Skeletal muscle cell (primary cell): ENCODE results near the gene SLCO6A1.
"Not testable (repeated sequence)": the region's sequence is repeated elsewhere in the genome, so short reads cannot be mapped to it uniquely, and the experiment has no call there.

Experiments used
- DNase-seq: peaks from one replicate; pipeline ENCODE4 v3.0.0-alpha.2; 2010; ENCODE audit warnings: low read depth
- H3K4me3 ChIP-seq: 2 replicates; pipeline ENCODE4 v1.5.1; 2011; ENCODE audit warnings: low read depth, mild to moderate bottlenecking, control low read depth, low read length, moderate library complexity

SLCO6A1 gene

DNA sequence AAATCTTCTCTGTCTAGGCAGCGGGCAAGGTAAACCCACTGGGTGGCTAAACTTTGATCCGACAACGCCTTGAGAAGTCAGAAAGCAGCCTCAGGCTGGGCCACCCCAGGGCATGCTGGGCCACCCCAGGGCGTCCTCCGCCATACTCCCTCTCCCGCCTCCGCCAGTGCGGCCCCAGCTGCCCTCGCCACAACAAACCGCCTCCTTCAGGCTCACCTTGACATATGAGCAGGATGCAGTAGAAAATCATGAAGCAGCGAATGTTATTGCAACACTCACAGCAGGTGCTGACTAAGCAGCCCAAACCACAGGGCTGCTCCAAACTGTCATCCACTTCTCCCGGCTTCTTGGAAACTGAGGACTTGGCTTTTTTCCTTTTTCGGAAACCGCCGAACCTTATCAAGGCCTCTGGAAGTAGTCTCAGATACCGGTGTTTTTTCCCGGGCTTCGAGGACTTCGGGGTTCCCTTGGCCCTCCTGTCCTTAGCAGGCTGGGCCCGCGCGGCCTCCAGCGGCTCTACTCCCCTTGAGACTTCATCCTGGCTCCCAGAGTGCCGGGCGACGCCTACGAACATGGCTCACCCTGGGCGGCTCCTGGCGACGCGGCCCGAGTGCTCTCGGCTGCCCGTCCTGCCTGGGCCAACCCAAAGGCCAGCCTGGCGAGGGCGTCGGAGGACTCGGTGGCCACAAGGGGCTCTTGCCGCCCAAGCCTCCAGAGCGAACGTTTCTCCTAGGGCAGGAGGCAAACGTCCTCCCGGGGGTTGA is at the start of gene SLCO6A1:
Gene SLCO6A1 (minus strand): TSS at position 731 of the 764 bp plus-strand sequence. CDS start 157 bp downstream, at position 574.
- DNase-seq, result no peak
- H3K4me3 ChIP-seq, result no peak within 1 kb of the TSS

- no peak overlapping the region for H3K4me3 ChIP-seq
- no peak for DNase-seq
Observed at GRCh38 chr5:102547141-102548035, 48.6 kb upstream of the SLCO6A1 start.

- DNase-seq, result no peak
- no peak overlapping the region for H3K4me3 ChIP-seq
Observed at GRCh38 chr5:102545175-102545574, 46.4 kb upstream of the SLCO6A1 start.

DNA sequence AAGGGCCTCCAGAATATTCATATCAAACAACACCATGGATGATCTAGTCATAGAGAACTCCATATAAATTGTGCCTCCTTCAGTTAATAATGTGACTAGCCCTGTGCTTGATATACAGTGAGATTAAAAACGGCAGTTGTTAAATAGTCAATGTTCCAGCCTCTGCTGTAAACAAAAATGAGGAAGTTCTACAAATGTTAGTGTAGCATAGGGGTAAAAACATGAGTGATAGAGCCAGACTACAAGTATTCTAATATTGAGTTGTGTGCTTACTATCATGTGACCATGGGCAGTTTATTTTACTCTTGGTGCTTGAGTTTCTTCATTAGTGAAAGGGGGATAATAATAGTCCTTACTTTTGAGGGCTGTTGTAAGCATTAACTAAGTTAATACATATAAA is 43.3 kb upstream of the SLCO6A1 start:
- H3K4me3 ChIP-seq, result no peak overlapping the region
- DNase-seq, result no peak

GRCh38 chr5:102539996-102540728 is 41.4 kb upstream of the SLCO6A1 start:
- DNase-seq, result no peak

DNA sequence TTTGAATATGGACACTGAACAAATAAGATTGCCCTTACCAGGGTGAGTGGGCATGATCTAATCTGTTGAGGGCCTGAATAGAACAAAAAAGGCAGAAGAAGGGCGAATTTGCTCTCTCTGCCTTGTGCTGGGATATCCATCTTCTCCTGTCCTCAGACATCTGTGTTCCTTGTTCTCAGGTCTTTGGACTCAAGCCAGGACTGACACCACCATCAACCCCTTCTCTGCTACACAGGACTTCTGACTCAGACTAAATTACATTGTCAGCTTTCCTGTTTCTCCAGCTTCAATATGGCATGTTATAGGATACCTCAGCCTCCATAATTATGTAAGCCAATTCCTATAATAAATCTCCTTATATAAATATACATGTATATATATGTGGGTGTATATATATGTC is 40.8 kb upstream of the SLCO6A1 start:
- H3K4me3 ChIP-seq, result no peak overlapping the region
- DNase-seq, result peak; percentile 34

More at GRCh38 chr5:102539996-102540728, 41.4 kb upstream of the SLCO6A1 start:
- H3K4me3 ChIP-seq, result no peak overlapping the region

DNA sequence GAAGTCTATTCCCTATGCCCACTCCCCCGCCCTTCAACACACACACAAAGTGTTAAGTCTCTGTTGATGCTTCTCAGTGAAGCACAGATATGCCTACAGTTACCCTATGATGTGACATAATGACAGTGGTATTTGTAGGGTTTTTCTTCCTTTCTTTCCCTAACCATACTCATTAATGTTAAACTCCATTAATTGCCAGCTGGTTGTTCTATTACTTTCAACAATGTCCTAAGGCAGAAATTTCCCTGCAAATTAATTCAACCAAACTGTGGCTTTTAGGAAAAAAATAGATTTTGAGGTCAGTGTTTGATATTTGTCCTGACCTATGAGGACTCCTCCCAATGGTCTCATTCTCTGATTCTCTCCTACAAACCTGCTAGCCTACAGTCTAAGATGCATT is 38.2 kb upstream of the SLCO6A1 start:
- H3K4me3 ChIP-seq, result no peak overlapping the region
- no peak for DNase-seq

DNA sequence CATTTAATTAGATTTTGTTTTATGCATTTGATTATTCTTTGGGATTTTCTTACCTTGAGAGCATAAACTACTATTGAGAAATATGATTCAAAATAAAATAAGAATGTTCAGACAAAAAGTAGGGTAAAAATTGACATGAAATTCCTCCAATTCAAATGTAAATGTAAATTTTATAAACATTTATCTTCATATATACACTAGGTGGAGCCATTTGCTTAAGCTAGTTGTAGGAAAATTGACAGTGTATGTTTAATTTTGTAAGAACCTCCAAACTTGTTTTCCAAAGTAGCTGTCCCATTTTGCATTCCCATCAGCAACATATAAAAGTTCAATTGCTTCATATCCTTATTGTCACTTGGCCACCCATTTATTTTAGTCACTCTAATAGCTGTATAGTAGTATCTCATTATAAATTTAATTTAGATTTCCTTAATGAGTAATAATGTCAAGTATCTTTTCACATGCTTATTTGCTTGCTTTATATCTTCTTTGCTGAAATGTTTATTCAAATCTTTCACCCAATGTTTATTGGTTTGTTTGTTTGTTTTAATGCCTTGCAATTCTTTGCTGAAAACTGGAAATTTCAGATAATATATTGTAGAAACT is 37.6 kb upstream of the SLCO6A1 start:
- DNase-seq, result no peak
- no peak overlapping the region for H3K4me3 ChIP-seq

GRCh38 chr5:102532123-102532522 is 33.3 kb upstream of the SLCO6A1 start:
- no peak overlapping the region for H3K4me3 ChIP-seq
- DNase-seq, result peak; percentile 80

DNA sequence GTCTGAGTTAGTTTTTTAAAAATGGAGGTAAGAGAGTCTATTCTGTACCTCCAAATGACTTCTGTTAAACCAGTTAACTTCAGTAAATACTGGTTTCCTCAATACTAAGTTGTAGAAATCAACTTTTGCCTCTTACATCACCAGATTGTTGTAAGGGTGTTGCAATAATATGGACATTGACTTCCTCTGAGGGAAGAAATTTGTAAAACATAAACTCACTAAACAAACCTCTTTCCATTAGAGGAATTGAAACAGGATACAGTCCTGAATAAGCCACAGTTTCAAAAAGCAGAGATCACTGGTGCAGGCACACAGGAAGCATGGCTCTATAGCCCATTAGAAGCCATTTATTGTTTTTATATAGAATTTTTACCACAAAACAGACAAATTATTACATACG is 32.7 kb upstream of the SLCO6A1 start:
- DNase-seq, result peak; percentile 50
- no peak overlapping the region for H3K4me3 ChIP-seq

GRCh38 chr5:102529447-102529846 is 30.6 kb upstream of the SLCO6A1 start:
- DNase-seq, result no peak
- H3K4me3 ChIP-seq, result peak overlapping the region; percentile 4

DNA sequence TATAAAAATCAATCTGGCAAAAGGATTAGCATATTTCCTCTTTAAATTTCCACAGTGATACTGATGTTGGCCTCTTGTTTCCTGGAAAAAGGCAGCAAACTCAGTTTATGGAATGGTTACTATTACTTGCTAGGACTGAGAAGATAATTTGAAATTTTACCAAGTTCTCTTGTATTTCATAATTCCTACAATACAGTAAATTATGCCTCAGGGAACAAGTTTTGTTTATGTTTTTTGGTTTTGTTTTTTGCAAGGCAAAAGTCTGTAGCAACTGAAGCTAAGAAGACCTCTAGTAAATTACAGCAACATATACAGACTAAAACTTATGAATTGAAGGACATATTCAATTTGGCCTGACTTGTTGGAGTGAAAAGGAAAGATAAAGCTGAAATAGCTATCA is 30.2 kb upstream of the SLCO6A1 start:
- no peak for DNase-seq
- H3K4me3 ChIP-seq, result peak overlapping the region; percentile 4

DNA sequence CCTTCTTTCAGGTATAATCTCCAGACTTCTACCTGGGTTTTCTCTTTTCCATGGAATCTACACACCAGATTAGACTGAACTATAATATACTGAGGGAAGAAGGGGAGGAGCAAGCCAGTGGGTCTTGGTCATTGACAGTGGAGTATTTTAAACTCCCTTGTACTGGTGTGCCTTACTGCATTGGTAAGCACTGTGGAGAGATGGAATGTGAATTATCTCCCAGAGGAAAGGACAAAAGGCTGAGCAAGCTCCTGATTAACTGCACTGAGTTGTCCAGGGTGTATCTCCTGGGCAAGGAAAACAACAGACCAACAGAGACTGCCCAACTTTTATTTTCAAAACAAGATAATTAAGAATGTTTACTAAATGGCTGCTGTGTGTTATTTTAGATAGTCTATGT is 29.8 kb upstream of the SLCO6A1 start:
- DNase-seq, result no peak
- H3K4me3 ChIP-seq, result no peak overlapping the region

DNA sequence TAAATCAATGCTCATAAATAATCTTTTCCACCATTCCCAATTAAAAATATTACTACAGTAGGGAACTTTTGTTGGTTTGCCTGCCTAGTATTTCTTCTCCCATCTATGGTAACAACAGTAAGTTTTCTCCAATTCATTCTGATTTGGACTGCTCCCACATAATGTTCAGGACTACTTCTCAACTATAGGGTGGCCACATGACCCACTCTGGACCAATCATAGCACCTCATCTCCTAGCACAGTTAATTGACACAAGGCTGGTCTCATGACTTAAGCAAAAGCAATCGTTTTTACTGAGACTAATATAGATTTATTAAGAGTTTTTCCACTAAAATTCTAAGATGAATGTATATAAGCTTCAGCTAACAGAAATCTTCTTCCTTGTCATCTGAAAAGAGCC is 28.7 kb upstream of the SLCO6A1 start:
- H3K4me3 ChIP-seq, result no peak overlapping the region
- DNase-seq, result no peak

GRCh38 chr5:102523541-102524175 is 24.9 kb upstream of the SLCO6A1 start:
- DNase-seq, result no peak
- no peak overlapping the region for H3K4me3 ChIP-seq

DNA sequence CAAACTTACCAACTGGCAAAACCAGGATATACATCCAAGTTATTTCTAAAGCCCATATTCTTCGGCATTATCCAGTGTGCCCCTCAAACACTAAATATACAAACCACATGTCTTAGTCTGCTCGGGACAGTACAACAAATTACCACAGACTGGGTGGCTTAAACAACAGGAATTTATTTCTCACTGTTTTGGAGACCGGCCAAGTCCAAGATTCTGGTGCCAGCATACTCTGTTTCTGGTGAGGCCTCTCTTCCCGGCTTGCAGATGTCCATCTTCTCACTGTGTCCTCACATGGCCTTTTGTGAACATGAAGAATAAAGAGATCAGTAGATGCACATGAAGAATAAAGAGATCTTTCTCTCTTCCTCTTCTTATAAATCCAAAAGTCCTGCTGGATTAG is 12.9 kb upstream of the SLCO6A1 start:
- peak; percentile 71 for DNase-seq
- no peak overlapping the region for H3K4me3 ChIP-seq

- not testable (repeated sequence) for DNase-seq, H3K4me3 ChIP-seq
Observed at GRCh38 chr5:102491261-102491914, 7.4 kb downstream of the SLCO6A1 start.

DNA sequence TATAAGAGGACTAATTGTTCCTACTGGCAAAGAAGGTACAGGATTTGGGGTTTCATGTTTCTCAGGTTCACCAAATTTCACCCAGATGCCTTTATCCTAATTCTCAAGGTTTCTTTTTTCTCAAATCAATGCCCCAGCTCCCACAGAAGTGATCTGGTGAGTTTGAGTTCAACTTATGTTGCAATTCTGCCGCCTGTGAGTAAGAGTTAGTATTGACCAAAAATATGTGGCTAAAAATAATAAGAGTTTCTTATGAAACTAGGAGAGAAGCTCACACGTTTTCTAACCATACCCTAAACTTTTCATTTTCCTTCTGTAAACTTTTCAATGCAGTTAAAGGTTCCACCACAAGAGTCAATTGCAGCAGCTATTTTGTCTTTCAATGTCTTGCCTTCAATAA is 15.1 kb downstream of the SLCO6A1 start:
- DNase-seq, result peak; percentile 25
- H3K4me3 ChIP-seq, result no peak overlapping the region
